GM23248 (cell line): ENCODE measurements around the gene PROCR.

Experiments
- EZH2 ChIP-seq: fragments of 200-600 bp; sonication (generic); IDR thresholded peaks from 2 replicates; pipeline ENCODE4 v1.6.1; 2018; ENCODE audit warnings: antibody characterized with exemption, mild to moderate bottlenecking; ENCODE audit not compliant: insufficient read depth, poor library complexity, severe bottlenecking
- EZH2phosphoT487 ChIP-seq: fragments of 200-600 bp; sonication (generic); IDR thresholded peaks from 2 replicates; pipeline ENCODE4 v1.6.1; 2018; ENCODE audit warnings: antibody characterized with exemption, moderate library complexity, mild to moderate bottlenecking, low read depth; ENCODE audit not compliant: insufficient read depth

- no peak for TF ChIP-seq EZH2phosphoT487
- TF ChIP-seq EZH2, result no peak
These were observed 2.8 kb downstream of the PROCR start for GRCh38 chr20:35174458-35175216.
